GM19372 (cell line): ENCODE results near the gene NXN.
A peak's percentile ranks its signal among the peaks of the same experiment; 100 is the strongest.
"Not testable (repeated sequence)": the region's sequence is repeated elsewhere in the genome, so short reads cannot be mapped to it uniquely, and the experiment has no call there.

Experiments used
- ATAC-seq: cut with Tn5 transposase; IDR thresholded peaks from one replicate; pipeline ENCODE4 v1.9.1; 2021; ENCODE audit warnings: mild to moderate bottlenecking, low read depth, moderate library complexity; ENCODE audit not compliant: unreplicated experiment

Gene NXN

GRCh38 chr17:1007310-1008007 lies 27.9 kb upstream of the NXN start:
- ATAC-seq, result no peak

GRCh38 chr17:1006054-1006453 lies 26.5 kb upstream of the NXN start:
- no peak for ATAC-seq

GRCh38 chr17:1005361-1005946 lies 25.9 kb upstream of the NXN start:
- no peak for ATAC-seq

GRCh38 chr17:1004769-1005295 lies 25.3 kb upstream of the NXN start:
- ATAC-seq, result no peak

GRCh38 chr17:1003972-1004768 lies 24.6 kb upstream of the NXN start:
- ATAC-seq, result no peak

GRCh38 chr17:1003633-1003971 lies 24.0 kb upstream of the NXN start:
- ATAC-seq, result no peak

- ATAC-seq, result no peak
Observed at GRCh38 chr17:1002771-1003555, 23.4 kb upstream of the NXN start.

- ATAC-seq, result no peak
Observed at GRCh38 chr17:1002412-1002753, 22.8 kb upstream of the NXN start.

GRCh38 chr17:1001640-1002411 lies 22.2 kb upstream of the NXN start:
- ATAC-seq, result no peak

GRCh38 chr17:1000597-1001461 lies 21.3 kb upstream of the NXN start:
- ATAC-seq, result no peak

GRCh38 chr17:998111-998510 lies 18.5 kb upstream of the NXN start:
- no peak for ATAC-seq

- peak; percentile 84 for ATAC-seq
Observed at GRCh38 chr17:996554-997344, 17.2 kb upstream of the NXN start, which contains the start of gene TIMM22. Gene TIMM22 (plus strand): TSS chr17:997129. CDS start chr17:997143, 14 bp downstream.

- not testable (repeated sequence) for ATAC-seq
Observed at GRCh38 chr17:995324-995723, 15.7 kb upstream of the NXN start.

- ATAC-seq, result no peak
Observed at GRCh38 chr17:992933-993332, 13.4 kb upstream of the NXN start.

GRCh38 chr17:988561-988960 lies 9.0 kb upstream of the NXN start:
- ATAC-seq, result no peak

GRCh38 chr17:987931-988330 lies 8.4 kb upstream of the NXN start:
- ATAC-seq, result no peak

GRCh38 chr17:986322-986929 lies 6.8 kb upstream of the NXN start:
- no peak for ATAC-seq

- ATAC-seq, result no peak
Observed at GRCh38 chr17:983921-984320, 4.3 kb upstream of the NXN start.
